GM19467 (cell line): Measurements from ENCODE around the gene GPR141.

Experiments
- ATAC-seq: cut with Tn5 transposase; IDR thresholded peaks from one replicate; pipeline ENCODE4 v1.9.1; 2021; ENCODE audit warnings: mild to moderate bottlenecking, moderate library complexity; ENCODE audit not compliant: unreplicated experiment

Gene GPR141

DNA sequence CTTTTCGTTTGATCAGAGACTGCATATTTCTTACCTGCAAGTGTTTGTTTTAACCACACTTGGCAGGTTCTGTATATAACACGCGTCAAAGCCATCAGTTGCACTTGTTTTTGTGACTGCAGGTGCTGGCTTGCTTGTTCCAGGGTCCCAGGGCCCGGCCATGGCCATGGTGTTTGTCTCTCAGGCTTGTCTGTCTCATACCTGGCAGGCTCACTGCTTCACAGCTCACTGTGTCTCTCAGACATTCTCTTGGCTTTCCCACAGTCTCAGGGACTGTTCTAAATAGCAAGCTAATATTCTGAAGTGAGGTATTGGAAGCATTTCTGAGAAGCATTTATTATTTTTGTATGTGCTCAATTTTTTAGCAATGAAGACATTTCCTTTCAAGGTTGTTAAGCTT, 46.9 kb downstream of the GPR141 start:
- no peak for ATAC-seq

DNA sequence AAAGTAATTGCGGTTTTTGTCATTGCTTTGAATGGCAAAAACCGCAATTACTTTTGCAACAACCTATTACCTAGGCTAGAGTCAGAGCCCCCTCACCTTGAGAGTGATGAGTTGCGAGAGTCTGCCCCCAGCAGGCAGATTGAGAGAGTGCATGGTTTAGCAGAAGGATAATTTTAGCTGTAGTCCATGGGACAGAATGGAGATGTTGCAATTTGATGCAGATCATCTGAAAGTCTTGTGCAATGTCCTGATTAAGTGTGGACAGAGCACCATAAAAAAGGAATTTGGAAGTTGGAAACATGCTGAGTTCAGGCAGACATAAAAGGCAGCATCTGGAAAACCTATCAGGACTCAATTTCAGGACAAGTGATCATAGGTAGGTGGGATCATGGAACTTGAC, 48.7 kb downstream of the GPR141 start:
- peak; percentile 90 for ATAC-seq

DNA sequence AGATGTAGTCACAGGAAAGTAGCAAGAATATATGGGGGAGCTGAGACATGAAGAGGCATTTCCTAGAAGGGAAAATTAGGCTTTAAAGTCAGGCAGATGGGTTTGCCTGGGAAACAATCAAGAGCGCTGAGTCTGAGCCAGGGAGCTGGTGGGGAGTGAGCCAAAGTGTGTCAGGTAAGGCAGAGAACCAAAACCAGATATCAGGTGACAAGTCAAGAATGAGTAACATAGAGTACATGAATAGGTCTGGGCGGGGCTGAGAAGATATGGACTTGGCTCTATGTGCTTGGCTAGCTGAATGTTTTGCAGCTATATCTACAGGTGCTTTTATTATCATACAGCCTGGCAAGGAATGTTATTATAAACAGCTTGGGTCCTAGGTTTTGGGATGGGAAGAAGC, 49.3 kb downstream of the GPR141 start:
- no peak for ATAC-seq

DNA sequence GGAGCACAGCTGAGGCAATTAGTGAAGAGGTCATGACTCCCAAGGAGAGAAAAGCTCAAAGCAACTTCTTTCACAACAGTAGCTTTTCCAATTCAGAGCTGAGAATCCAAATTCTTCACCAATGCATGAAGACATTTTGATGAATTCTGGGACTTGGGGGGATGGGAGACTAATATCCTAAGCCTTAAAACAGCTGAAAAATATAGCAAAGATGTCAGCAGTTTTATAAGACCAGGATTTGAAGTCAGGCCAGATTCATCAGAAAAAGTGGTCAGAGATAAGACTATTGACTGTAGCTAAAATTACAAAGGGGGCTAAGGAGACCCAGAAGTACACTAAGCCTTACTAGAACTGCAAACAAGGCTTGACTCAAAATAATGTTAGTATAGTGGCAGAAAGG, 51.6 kb downstream of the GPR141 start:
- no peak for ATAC-seq

DNA sequence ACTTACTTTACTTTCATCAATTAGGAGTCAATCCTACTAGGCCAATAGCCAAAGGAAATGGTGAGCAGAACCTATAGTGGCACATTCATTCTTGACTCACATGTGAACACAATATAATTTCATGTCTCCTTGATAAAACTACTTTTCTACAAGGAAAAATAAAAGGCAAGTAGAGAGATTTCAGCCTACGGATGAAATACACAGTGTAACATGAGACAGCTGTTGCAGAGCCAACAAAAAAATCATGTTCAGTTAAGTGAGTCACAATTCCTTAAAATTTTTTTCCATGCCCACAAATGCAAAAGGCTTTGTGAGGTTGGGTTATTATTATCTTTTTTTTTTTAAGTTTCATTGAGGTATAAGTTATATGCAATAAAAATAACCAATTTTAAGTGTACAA, 54.8 kb downstream of the GPR141 start:
- ATAC-seq: no peak

DNA sequence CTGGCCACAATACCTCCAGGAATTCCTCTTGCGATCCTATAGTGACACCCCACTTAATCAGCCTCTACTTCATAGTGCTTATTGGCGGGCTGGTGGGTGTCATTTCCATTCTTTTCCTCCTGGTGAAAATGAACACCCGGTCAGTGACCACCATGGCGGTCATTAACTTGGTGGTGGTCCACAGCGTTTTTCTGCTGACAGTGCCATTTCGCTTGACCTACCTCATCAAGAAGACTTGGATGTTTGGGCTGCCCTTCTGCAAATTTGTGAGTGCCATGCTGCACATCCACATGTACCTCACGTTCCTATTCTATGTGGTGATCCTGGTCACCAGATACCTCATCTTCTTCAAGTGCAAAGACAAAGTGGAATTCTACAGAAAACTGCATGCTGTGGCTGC, 56.8 kb downstream of the GPR141 start:
- no peak for ATAC-seq

DNA sequence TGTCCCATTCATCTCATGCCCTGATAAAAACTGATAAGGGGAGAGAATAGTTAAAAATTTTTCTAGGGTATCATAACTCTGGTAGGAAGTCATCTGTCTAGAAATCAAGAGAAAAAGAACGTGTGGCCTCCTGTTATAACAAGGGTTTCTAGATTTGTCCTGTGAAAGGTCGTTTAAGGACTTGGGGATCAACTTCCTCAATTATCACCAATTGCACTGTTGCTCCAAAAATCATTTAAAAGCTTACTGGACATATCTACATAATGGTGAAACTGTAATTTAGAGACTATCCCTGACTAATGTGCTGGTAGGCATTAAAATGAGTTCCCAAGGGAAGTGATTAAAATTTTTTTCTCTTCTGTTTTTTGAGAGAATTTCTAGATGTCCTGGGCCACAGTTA, 58.2 kb downstream of the GPR141 start:
- no peak for ATAC-seq

DNA sequence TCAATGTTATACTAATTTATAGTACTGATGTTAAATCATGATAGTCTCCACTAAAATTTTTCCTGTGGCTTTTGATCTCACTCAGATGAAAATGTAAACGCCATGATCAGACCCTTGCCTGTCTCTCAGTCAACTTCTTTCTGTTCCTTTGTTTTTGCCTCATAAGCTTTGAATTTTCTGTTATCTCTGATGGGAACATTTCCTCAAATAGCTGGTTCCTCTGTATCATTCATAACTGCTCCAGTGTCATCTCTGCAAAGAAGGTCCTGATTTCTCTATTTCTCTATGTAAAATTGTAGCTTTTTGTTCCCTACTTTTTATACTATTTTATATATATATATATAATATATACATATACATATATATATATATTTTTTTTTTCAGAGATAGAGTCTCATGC, 67.5 kb downstream of the GPR141 start:
- ATAC-seq: no peak

DNA sequence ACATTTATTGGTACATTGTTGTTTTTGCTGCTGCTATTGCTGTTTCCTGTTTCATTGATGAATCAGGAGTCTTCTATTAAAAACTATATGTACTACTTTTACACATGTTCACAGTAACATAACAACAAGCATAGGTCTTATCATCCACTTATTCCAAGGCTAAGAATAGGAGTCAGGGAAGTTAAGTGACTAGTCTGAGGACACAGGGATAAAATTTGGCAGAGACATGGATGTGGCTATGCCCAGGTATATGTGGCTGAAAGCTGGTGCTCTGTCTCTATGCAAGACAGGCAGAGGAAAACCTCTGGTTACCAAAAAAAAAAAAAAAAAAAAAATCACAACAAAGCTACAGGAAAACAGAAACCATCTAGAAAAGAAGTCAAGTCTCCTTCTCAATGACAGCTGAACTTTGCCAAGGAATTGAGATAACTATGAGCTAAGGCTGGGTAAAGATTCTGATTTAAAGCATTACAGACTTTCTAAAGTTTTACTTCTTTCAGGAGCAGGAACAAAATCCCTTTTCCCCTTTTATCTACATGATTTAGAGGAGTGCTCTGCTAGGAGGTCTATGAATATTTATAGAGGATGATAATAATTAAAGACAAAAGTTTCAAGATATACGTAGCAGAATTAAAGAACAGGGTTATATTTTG, 70.0 kb downstream of the GPR141 start:
- no peak for ATAC-seq

DNA sequence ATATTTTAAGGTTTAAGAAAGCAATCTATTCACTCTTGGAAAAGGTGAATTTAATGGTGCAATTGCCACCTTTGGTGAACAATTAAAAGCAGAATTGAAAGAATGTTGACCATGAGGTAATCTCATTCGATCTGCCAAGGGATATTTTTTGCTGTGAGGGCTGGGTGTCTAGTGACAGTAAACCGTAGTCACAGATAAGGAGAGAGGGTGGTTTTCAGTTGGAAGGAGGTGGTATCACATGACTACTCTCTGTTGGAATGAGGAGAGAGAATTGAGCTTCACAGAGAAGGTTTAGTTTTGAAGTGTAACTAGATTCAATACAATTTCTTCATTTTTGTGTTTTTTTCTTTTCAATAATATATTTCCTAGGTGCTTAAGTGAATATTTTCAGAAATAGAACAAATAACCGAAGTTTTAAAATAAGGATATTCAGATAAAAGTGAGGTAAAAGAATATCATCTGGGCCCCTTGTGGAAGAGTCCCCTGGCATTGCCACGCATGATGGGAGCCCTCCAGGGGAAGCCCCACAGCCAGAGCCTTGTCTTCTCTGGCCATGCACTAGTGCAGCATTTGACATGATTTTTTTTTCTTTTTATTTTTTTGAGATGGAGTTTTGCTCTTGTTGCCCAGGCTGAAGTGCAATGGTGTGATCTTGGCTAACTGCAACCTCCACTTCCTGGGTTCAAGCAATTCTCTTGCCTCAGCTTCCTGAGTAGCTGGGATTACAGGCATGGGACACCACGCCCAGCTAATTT, 73.4 kb downstream of the GPR141 start:
- no peak for ATAC-seq

DNA sequence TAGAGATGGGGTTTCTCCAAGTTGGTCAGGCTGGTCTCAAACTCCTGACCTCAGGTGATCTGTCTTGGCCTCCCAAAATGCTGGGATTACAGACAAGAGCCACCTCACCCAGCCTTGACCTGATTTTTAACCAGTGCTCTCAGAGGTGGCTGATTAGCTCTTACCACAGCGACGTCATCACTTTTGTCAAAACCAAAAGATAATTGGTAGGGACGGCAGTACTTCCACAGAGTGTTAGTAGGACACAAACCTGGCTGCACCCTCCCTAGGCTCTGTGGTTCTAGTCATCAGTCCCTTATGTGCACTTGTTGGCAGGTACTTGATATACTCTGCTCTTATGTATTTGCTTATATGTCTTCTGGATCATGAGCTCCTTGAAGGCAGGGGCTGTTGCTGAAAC, 74.0 kb downstream of the GPR141 start:
- ATAC-seq: no peak

DNA sequence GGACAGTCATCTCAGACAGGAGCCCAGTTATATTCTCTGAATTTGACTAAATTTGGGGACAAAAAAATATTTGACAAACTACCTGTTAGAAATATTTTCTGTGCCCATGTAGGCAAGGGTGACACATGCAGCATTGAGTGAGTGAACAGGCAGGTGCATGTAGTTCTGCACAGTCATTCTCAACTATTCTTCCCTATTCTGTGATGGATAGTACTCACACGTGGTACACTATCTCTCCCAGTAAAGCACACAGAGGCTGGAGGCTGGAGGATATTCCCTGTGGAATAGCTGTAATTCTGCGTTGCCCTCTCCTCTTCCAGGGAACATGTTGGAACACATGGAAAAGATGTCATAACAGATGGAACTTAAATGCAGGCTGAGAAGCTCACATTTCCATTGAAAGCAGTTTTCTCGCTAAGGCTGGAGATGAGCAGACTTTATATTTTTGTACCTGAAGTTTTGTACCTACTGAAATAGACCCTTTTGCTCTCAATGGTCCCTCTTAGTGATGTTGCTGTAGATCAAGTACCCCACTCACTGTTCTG, 75.0 kb downstream of the GPR141 start:
- ATAC-seq: no peak

DNA sequence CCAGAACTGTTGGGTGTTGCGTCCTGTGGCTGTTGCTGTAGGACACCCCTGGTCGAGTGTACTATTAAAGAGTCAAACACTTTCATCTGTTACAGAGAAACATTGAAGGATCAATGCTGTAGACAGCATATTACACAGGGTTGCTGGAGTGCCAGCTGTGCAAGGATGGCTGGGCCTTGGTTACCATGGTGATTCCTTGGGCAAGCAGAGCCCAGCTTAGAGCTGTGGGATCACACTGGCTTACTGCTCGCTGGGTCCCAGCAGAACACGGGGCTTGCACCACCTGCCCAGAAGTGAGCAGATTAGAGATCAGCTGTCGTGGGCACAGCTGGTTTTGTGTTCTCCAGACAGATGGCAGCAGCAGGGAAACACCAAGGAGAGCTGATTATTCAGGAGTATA, 76.0 kb downstream of the GPR141 start:
- ATAC-seq: no peak

DNA sequence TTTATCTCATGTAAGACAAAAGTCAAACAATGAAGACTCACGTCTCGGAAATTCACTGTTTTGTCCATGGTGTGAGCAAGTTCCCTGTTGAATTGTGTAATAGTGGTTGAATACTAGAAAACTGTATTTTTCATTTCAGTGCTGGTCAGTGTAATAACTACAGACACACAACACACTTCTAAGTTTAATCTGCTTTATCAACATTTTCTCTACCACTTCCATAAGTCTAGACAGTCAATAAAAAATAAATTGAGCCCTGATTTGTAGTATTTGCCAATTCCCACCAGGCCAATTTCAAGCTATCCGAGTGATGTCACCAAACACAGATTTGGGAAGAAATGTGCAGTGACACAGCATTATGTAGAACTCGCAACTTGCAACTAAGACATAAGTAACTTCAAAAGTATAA, 81.9 kb downstream of the GPR141 start:
- ATAC-seq: no peak

DNA sequence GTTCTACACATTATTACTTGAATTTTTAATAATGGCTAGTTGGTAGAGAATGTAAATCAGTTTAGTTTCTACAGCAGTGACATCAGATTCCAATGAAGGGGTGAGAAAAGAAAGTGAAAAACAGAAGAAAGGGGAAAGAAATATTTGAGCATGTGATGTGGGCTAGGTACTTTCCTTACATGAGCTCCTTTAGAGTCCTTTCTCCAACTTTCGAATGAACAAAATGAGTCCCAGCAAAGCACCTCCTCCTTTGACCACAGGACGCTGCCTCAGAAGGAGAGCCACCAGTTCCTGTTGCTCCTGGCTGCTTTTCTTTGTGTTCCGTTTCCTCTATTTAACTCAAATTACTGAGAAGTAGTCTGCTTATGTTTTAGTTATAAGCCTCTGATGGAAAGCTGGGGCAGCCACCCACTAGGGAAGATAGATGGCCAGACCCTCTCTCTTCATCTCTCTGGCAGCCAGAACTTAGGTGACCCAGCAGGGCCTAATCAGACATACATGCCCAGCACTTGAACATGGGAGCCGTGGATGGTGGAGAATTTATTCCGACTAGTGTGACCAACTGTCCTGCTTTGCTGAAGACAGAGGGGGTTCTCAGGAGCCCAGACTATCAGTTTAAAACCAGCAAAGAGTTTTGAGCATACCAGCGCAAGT, 82.4 kb downstream of the GPR141 start:
- peak; percentile 76 for ATAC-seq

DNA sequence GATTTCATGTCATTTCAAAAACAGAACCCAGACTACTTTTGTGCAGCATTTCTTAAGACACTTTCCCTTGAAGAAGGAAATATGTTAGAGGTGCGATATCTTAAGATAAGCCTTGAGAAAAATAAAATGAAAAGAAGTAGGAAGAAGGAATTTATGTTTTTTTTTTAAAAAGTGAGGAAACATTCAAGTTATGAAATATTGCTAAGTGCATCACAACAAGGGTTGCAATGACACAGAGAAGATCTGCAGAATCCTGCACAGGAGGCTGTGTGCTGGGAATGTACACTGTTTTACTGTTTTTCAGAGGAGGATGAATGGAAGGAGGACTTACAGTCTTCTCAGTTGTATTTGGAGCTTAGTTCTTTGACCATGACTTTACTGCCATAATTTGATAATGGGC, 85.0 kb downstream of the GPR141 start:
- no peak for ATAC-seq

DNA sequence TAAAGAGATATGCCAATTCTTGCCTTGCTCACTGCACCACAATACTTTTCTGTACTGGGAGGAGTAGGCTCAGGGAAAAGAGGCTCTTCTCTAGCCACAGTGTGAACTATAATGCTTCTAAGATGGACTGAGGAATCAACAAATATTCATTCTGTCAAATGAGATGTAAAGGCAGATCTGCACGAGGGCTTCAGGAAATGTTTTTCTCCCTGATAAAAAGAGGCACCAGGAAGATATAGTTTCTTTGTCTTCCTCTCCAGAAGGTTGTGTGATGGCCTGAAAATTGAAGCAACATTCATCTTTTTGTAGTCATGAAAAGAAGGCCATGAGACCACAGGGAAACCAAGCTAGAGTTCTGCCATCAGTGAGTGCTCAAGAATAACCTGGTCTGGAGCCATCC, 85.7 kb downstream of the GPR141 start:
- ATAC-seq: no peak

DNA sequence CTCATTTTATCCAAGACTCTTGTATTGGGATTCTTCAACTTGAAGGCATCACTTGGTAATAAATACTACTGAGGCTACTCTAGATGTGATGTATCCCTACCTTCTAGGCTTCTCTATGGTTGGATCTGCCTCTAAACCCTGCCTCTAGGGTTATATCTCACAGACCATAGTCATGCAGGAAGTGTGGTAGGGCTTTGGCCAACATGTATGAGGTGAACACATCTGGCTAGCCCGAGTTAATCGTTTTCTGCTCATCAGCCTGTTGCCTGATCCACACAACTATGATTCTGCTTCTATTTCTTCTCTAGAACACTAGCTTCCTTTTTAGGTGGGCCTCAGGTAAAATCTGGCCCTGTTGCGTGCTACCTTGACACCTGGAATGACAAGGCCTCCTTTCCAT, 86.2 kb downstream of the GPR141 start:
- no peak for ATAC-seq

DNA sequence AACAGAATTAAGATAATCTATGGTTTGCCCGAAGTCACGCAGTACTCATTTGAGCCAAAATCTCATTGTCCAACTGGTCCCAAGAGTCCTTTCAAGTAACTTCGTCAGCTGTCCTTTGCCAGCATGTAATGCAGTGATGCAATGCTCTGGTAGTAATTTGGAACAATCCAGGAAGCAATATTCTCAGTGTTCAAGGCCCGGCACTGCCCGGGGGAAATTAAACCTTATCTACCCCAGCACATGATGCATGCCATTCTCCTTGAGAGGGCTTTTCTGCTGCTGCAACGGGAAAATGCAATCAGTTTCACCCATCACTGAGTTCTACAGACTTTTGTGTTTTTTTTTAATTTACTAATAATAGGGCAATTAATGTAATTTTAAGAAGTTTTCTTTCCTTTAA, 87.3 kb downstream of the GPR141 start:
- no peak for ATAC-seq

DNA sequence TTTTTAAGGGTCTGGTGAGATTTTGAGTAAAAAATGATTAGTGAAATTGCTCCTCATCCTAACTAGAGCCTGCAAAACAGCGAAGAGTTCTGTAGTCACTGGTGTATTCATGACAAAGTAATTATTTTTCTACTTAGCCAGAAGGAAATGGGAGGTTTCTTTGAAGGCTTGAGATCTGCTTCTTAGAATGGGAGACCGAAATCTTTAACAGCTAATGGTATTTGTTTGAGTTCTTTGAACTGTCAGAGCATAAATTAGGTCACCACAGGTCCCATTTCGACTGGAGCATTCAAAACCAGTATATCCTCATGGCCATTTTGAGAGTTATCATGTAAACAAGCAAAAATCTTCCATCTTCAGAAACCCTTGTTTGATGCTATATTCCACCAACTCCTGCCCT, 87.8 kb downstream of the GPR141 start:
- no peak for ATAC-seq

DNA sequence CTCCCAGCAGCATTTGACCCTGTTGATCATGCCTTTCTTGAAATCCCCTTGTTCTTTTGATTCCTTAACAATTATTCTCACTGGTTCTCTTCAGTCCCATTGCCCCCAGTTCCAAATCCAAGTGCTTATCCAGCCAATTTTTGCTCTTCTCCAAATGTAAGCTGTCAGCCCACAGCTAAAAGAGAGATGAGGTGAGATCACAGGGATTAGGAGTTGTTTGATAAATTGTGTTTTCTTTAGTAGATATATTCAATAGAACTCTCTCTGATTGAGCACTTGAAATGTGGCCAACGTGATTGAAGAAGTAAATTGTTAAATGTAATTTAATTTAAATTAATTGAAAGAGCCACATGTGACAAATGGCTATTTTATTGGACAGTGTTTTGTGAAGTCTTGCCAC, 88.2 kb downstream of the GPR141 start:
- no peak for ATAC-seq

DNA sequence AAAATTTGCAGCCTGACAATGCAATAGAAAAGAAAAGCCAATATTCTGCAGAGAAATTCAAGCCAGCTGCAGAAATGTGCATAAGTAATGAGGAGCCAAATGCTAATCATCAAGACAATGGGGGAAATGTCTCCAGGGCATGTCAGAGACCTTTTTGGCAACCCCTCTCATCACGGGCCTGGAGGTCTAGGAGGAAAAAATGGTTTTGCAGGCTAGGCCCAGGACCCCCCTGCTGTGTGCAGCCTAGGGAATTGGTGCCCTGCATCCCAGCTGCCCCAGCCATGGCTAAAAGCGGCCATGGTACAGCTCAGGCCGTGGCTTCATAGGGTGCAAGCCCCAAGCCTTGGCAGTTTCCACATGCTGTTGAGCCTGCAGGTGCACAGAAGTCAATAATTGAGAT, 92.4 kb downstream of the GPR141 start:
- ATAC-seq: no peak
